Glomerular visceral epithelial cell (primary cell): ENCODE measurements around the gene ACTR1A.
"Not testable (repeated sequence)": the region's sequence is repeated elsewhere in the genome, so short reads cannot be mapped to it uniquely, and the experiment has no call there.

Source experiments
- DNase-seq: peaks from one replicate; pipeline ENCODE4 v3.0.0-alpha.2; 2016; ENCODE audit errors: extremely low spot score

The ACTR1A gene

DNA sequence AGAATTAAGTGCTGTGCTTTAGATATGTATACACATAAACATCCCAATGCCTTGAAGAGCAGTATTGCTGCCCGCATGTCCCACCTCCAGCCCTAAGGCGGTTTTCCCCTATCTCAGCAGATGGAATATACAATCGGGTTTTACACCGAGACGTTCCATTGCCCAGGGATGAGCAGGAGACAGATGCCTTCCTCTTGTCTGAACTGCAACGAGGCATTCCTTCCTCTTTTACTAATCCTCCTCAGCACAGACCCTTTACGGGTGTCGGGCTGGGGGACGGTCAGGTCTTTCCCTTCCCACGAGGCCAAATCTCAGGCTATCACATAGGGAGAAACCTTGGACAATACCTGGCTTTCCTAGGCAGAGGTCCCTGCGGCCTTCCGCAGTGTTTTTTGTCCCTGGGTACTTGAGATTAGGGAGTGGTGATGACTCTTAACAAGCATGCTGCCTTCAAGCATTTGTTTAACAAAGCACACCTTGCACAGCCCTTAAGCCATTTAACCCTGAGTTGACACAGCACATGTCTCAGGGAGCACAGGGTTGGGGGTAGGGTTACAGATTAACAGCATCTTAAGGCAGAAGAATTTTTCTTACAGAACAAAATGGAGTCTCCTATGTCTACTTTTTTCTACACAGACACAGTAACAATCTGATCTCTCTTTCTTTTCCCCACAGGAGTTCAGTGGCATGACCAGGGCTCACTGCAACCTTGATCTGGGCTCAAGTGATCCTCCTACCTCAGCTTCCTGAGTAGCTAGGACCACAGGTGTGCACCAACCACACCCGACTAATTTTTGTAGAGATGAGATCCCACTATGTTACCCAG, 47.6 kb downstream of the ACTR1A start:
- not testable (repeated sequence) for DNase-seq

- DNase-seq, result peak; percentile 60
These were observed 49.0 kb downstream of the ACTR1A start for GRCh38 chr10:102453502-102453901.

GRCh38 chr10:102452672-102453340, 49.7 kb downstream of the ACTR1A start:
- peak; percentile 90 for DNase-seq

DNA sequence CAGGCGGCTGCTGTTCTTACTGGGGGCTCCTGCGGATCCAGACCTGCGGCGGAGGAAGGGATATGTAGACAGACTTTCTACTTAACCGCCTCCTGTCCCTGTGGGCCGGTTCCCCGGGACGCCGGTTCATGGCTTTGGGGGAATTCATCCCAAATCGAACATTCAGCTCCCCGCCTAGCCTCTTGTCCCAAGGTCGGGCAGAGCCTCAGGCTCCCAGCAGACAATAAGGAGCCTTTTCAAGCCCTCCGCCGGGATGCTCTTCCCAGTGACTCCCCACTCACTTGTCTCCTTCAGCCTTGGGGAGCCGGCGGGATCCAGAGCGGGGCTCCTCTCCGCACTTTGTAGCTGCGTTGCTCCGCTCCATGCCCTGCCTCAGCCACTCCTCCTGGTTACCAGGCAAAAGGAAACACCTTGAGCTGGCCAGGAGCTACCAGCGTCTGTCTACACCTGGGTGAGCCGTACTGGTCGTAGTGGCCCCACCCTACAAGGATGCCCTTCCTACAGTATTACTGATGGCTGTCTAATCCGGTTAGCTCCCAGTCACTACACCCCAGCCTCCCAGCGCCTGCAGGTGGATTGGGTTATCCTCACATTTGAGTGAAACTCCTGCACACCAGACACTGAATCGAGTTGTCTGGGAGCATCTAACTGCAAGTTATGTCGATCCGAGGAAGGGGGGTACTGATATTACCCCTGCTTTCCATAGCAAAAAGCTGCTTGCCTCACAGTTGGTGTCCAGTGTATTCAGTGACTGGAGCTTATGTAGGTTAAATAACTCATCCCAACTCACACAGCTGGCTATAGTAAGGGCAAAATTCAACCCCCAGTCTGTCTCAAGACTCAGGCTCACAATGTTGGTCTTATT, 51.2 kb downstream of the ACTR1A start, which contains the start of gene C10orf95:
TSS of gene C10orf95 (minus strand) at position 439 of the 865 bp plus-strand sequence. CDS start 450 bp downstream, outside the sequence.
- no peak for DNase-seq

- DNase-seq, result peak; percentile 92
These were observed 52.0 kb downstream of the ACTR1A start for GRCh38 chr10:102450374-102451104.

- DNase-seq, result no peak
These were observed 52.5 kb downstream of the ACTR1A start for GRCh38 chr10:102450124-102450373.

- DNase-seq, result peak; percentile 79
These were observed 53.0 kb downstream of the ACTR1A start for GRCh38 chr10:102449321-102450123.

DNA sequence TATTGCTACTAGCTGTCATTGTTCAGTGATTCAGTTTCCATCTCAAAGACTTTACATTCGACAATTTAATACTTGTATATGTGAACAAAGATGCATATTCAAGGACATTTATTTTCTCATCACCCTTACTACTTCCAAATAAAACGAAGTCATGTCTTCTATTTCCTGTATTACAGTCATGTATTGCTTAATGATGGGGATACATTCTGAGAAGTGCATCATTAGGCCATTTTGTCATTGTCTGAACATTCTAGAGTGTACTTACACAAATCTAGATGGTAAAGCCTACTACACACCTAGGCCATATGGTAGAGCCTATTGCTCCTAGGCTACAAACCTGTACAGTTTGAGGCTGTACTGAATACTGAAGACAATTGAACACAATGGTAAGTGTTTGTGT, 57.7 kb downstream of the ACTR1A start:
- no peak for DNase-seq

GRCh38 chr10:102438374-102438773, 64.1 kb downstream of the ACTR1A start:
- no peak for DNase-seq

DNA sequence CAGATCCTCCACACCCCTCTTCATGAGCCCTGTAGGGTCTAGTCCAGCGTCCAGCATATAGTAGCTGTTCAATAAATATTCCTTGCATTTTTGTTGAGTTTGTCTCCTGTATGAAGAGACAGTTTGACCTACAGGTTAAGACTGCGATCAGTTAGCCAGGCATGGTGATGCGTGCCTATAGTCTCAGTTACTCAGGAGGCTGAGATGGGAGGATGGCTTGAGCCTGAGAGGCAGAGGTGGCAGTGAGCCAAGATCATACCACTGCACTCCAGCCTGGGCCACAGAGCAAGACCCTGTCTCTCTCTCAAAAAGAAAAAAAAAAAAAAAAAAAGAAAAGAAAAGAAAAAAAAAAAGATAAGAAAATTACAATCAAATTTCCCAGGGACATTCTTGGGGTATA, 65.0 kb downstream of the ACTR1A start:
- no peak for DNase-seq

DNA sequence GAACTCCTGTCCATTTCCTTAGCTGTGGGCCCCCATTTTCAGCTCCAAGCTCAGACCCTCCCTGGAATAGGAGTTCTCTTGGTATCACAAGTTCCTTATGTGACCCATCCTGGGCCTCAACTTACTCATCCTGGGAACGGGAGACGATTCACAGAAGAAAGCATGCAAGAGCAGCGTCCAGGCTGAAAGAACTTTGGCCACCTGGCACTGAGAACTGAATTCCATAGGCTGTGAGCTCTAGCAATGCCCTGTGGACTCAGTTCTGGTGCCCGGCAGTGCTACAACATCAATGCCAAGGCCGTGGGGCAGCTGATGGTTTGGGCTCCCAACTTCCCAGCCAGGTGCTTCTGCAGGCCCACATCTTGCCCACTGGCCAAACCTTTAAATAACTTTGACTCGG, 66.2 kb downstream of the ACTR1A start:
- no peak for DNase-seq

- no peak for DNase-seq
These were observed 66.8 kb downstream of the ACTR1A start for GRCh38 chr10:102435529-102436233.

DNA sequence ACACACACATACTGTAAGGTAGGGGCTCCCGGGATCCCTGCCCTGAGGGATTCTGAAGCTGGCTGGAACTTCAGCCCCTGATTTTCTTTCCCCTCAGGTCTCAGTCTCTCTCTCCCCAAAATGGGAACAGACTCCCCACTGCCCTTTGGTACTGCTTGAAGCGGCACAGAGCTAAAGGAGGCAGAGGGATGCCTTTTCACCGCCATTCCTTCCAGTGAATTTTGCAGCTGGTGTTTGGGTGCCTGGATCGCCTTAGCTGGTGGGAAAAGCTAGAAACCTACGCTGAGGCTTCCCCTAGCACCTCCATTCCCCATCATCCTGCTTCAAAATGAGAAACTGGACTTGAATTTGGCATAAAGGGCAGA, 67.4 kb downstream of the ACTR1A start:
- no peak for DNase-seq

DNA sequence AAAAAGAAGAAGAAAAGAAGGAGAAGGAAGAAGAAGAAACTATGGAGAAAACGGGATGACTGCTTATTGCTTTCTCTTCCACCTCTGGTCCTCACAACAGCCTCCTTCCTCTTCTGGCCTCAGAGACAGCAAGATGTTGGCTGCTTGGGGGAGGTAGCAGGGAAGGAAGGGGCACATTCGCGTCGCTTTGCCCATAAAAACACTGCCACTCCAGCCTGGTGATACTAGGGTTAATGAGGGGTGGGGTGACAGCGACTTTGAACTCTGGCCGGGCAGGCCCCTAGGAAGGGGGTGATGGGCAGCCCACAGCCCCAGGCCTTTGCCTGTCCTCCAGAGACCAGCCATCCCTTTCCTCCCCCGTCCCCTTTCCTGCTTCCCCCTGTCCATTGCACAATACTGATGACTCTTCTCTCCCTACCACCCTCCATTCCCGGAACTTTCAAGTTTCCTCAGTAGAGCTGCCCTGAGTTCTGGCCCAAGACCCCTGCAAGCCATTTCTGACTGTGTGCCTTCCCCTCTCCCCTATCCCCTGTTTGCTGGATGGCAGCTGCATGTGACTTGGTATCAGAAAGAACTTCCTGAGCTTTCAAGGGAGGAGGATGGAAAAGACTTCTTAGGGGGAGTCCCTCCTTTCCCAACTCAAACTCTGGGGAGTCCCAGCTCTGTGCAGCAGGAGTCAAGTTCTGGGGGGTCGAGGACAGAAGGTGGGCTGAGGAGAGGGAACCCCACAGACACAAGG, 67.9 kb downstream of the ACTR1A start:
- peak; percentile 29 for DNase-seq

DNA sequence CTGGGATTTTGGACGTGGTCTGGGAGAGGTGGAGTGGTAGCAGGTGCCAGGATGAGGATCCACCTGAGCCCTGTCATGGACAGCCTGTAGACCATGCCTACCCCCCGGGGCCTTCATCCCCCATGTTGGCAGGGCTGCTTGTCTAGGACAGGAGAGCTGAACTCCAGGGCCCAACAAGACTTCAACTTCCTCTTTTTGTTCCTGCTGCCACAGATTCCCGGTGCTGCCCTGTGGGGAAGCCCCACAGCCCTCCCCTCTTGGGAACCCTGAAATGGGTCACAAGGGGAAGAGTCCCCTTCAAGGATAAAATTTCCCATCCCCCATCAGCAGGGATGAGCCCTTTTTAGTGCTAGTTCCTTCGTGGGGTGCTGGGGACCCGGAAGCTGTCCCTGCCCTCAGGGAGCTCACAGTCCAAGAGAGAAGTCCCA, 68.9 kb downstream of the ACTR1A start:
- no peak for DNase-seq

GRCh38 chr10:102432162-102432950, 70.2 kb downstream of the ACTR1A start, which contains the start of gene CUEDC2:
CUEDC2 (minus strand) TSS chr10:102432574; CDS start chr10:102425188, 7,386 bp downstream.
- DNase-seq, result peak; percentile 97

- no peak for DNase-seq
These were observed 70.9 kb downstream of the ACTR1A start for GRCh38 chr10:102431452-102432124.

DNA sequence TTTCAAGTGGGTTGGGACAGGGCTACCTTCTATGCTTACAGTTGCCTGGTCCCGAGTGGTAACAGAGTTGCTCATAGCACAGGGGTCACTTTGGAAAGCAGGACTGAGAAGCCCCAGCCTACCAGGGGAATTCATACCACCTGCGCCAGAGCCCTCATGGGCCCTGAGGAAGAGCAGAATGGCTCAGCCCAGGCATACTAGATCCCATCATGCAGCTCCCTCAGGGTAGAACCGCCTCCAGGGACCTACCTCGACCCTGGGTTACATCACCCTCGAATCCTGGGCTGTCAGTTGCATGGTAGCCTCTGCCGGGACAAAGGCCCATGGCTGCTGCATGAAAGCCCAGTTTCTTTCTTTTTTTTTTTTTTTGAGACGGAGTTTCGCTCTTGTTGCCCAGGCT, 73.0 kb downstream of the ACTR1A start:
- no peak for DNase-seq
